RKO (cell line): Measurements from ENCODE around the gene POFUT1.
"Not testable (repeated sequence)": the region's sequence is repeated elsewhere in the genome, so short reads cannot be mapped to it uniquely, and the experiment has no call there.

Experiments used
- DNase-seq: peaks from one replicate; pipeline ENCODE4 v3.0.0-alpha.2; 2016; ENCODE audit warnings: low spot score

Gene POFUT1

DNA sequence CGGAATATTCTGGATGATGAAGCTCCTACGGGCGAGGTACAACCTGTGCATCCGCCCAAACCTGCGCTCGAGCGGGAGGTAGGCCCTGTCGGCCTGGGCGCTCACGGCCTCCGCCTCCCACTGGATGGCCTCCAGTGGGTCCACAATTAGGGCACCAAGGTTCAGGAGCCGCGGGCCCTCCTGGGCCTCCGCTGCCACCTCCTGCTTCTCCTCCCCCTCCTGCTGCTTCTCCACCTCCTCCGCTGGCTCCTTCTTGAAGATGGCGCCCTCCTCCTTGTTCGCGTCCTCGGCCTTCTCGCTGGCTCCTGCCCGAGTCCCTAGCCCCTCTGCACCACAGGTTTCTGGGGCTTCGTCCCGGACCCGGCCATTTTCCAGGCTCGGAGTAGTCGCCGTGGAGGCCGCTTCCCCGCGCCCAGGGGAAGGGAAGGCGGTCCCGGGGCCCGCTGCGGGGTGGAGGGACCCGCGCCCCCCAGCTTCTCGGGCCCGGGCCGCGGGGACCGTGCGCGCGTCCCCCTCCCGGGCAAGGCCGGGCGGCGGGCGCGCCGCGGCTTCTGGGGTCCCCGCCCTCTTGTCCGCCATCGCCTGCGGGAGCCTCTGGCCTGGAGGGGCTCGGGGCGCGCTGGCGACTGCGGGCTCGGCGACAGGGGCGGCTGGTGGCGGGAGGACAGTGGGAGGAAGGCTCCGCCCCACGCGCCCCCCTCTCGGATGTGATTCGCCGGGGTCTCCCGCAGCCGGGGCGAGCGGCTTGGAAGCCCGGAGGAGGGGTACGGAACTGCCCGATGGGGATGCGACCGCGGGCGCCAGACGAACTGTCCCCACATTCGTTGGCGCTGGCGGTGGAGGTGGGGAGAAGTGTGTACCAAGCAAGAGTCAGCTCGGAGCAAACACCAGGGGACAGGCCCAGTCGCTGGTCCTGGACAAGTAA lies 17.7 kb upstream of the POFUT1 start:
- no peak for DNase-seq

GRCh38 chr20:32190616-32191415 lies 16.9 kb upstream of the POFUT1 start:
- no peak for DNase-seq

- no peak for DNase-seq
Measured at GRCh38 chr20:32191422-32191821, 16.3 kb upstream of the POFUT1 start.

DNA sequence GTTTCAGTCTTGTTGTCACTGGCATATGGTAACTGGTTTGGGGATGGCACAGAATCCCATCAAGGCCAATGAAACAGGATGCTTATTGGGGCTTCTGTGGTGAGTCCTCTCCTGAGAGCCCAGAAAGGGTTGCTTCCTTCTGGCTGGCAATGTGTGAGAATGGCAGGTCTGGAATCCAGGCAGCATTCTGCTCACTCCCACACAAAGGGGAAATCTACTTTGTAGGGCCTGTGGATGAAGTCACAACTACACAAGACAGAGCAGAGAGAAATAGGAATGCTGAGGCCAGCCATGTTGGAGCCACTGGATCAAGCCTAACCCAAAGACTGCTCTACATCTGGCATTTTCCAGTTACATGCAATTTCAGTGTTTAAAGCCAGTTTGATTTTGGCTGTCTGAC lies 15.8 kb upstream of the POFUT1 start:
- DNase-seq, result no peak

- no peak for DNase-seq
Measured at GRCh38 chr20:32192698-32193097, 15.0 kb upstream of the POFUT1 start.

DNA sequence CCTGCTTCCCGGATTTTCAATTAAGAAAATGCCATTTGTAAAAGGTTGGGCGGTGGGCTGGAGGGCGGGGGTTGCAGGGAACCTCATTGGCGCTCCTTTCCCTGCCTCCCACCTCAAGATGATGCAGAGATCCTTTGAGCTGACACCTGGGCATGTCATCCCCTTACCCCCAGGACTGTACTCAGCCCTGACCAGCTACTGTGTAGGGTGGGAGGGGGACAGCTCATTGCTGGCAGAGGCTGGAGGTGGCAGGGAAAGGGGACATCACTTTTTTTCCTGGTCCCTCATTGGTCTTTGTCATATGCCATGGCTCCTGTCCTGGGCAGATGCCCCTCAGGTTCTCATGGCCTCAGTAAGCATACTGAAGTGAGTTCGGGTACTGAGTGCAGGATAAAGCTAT lies 14.3 kb upstream of the POFUT1 start:
- DNase-seq, result not testable (repeated sequence)

- no peak for DNase-seq
Measured at GRCh38 chr20:32193996-32194395, 13.7 kb upstream of the POFUT1 start.

DNA sequence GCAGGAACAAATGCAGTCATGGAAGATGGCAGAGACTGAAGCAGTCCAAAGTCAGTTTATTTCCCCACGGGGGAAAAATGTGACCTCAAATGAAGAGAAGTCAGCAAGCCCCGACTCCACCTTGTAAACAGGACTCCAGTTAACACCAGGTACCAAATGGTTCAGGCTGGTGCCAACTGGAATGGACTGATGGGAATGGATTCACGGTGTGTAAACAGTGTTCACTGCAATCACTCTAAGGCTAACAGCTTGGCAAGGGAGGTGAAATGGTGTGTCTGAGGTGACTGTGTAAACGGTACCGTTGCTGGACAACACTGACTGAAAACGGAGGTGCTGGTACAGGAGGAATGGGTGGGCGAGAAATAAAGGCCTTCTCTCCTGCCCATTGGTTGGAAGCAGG lies 12.1 kb upstream of the POFUT1 start:
- no peak for DNase-seq

DNA sequence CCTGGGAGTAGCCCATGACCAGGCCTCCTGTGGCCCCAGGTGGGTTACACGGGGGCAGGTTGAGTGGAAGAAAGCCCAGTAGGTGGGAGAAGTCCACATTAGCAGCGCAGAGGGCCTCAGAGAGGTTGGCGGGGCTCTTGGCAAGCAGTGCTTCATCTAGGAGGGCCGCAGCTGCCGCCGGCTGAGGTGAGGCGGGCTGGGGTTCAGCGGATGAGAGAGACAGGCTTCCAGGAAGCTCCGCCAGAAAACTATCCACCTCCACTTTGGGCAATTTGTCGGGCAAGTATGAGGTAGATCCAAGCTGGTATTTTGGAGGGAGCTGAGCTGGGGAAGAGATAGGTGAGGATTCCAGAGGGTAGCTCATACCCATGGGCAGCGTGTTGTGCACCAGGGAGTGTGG lies 11.1 kb upstream of the POFUT1 start:
- DNase-seq, result not testable (repeated sequence)

DNA sequence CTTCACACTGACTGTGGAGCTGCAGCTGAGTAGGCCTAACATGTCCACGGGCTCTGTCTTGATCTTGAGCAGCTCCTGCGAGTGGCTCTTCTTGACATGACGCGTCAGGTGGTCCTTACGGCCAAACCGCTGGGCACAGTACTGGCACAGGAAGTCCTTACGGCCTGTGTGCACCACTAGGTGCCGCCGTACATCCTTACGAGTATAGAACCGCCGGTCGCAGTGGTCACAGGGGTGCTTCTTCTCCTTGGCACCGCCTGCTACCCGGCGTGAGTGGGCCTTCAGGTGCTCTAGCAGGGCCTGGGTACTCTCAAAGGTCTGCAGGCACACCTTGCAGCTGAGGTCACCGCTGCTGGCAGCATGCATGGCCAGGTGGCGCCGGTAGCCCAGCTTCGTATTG lies 10.5 kb upstream of the POFUT1 start:
- not testable (repeated sequence) for DNase-seq

DNA sequence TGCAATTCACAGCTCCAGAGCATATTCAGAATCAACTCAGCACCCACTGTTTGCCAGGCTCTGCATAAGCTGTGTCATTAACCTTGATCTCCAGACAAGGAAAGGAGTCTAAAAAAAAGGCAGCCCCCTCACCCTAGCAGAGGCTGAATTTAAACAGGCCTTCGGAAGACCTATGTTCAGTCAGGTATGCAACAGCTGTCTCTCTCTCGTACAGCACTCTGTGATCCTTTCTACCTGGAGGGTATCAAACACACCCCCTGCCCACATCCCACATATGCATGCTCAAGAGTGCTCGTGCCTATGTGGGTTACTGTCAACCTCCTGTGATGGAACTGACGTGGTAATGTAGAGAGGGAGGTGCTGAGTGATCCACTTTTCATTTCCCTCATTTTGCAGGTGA lies 8.7 kb upstream of the POFUT1 start:
- DNase-seq, result no peak

DNA sequence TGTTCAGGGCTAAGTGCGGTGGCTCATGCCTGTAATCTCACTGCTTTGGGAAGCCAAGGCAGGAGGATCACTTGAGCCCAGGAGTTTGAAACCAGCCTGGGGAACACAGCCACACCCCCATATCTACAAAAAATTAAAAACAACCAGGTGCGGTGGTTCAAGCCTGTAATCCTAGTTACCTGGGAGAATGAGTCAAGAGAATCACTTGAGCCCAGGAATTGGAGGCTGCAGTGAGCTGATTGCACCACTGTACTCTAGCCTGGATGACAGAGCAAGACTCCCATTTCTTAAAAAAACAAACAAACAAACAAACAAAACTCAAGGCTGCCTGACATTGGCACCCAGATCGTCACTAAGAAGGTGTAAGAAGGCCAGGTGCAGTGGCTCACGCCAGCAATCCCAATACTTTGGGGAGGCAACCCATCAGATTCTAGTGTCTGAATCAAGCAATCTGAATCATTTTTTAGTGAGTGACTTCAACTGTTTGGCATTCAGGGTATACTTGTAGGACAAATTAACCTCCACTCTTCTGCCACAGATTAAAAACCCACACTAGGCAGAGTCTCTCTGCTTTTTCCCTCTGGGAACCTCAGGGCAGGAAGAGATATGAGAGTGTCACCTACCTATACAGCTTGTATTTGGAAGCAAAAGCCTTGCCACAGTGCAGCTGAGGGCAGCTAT lies 6.2 kb upstream of the POFUT1 start:
- peak; percentile 32 for DNase-seq

- no peak for DNase-seq
Measured at GRCh38 chr20:32201977-32202363, 5.7 kb upstream of the POFUT1 start.

- DNase-seq, result no peak
Measured at GRCh38 chr20:32203356-32204204, 4.1 kb upstream of the POFUT1 start.

DNA sequence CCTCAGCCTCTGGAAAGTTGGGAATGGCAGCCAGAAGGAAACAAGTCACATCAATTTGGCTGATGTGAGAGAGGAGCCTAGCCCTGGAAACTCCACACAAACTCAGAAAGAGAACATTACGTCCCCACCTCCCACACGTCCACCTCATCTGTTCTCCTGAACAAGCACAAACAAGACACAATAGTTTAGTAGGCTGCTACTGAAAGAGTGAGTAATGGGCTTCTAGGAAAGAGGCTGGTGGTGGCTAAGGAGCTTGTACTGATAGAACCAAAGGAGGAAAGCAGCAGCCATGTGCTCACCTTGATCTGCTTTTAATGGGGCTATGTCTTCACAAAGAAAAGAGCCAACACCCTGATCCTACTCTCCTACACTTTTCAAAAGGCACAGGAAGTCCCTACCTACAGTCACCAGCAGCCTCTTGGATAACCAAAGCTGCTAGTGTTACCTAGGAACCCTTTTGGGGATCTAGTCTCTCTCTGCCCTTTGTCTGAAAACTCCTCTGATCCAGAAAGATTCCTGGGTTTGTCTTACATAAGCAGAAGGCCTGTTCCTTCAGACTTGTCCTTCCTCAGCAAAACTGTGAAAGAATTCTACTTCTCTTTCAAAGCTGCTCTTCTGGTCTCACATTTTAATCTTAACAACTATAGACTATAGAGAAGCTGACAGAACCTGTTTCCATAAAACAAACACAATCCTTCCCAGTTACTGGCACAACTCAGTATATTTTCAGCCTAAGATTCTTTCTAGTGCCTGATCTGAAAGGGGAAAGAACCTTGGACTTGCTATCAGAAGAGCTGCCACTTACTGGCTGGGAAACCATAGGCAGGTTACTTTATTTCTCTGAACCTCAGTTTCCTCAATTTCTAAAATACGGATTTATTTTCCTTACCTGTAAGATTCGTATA lies 3.2 kb upstream of the POFUT1 start:
- DNase-seq, result no peak

DNA sequence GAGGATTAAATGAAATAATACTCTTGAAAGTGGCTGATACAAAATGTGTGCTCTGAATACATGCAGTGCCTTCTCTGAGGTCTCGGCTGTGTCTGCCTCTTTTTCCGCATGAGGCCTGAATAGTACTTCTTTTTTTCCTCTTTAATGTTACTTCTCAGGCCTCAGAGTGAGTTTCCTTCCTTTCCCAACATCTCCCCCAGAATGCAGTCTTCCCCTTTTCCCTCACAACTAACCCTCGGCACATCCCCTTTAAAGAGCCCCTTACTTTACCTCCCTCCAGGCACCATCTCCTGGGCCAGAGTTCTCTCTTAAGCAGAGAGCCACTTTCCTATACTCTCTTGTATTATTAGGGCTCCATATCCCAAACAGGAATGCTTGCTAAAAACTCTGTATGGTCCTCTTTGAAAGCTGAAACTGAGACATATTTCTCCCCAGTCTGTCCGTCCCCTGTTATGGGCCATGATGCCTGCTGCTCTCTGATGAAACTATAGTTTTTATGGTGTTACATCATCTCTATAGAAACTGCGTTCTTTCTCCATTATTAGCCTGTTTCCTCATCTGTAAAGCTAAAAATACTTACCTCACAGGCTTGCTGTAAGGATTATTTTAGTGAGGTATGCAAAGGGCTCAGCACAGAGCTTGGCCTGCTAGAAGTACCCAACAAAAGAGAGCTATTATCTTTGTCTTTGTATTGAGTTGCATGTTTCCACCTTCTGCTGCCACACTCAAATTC lies 2.4 kb upstream of the POFUT1 start:
- peak; percentile 17 for DNase-seq

DNA sequence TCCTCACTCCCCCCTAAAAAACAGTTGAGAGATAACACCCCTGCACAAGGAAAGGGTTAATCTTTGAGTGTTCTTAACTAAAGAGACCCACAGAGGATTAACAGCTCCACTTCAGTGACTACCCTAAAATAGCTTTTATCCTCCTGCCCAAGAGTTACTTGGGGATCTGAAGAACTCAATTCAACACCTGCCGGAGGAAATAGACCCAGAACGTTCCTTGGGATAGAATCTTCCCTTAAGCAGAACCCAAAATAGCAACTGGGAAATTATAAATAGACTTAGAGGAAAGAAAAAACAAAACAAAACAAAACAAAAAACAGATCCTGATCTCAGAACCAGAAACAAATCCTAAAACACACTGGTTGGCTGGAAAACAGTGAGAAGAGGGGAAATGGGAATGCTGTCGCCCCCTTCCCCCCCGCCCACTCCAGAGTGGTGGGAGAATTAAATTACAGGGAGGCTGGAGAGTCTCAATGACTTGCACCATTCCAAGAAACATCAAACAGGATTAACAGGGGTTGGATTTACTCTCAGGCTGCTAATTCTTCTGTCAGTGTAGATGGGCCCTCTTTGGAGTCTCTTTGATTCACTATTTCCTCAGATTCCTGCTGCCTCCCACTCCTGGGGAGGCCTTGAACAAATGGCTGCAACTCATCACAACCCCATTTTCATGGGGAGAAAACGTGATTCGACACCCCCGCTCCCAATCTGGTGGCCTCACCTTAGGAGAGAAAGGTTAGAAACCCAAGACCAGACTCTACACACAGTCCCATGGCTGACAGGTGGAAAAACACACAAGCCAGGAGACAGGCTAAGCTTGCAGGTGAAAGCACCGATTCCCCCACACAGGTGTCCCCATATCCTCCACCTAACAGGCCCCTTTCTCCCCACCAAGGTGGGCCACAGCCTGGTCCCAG lies 1.6 kb upstream of the POFUT1 start:
- DNase-seq, result peak; percentile 19

- peak; percentile 41 for DNase-seq
Measured at GRCh38 chr20:32206760-32207625, 687 bp upstream of the POFUT1 start.
